ENCODE data around the gene ZFYVE16.
"Not testable (repeated sequence)": the region's sequence is repeated elsewhere in the genome, so short reads cannot be mapped to it uniquely, and the experiment has no call there.

The ZFYVE16 gene

GRCh38 chr5:80407735-80408483 lies at the start of gene ZFYVE16:
Gene ZFYVE16, plus strand, starts transcription at chr5:80408064. Its CDS starts 26,084 bp downstream, at chr5:80434148.
- DNase-seq: peak; percentile 98

GRCh38 chr5:80360914-80361444 lies 46.9 kb upstream of the ZFYVE16 start:
- DNase-seq: no peak

GRCh38 chr5:80364892-80365291 lies 43.0 kb upstream of the ZFYVE16 start:
- no peak for DNase-seq

GRCh38 chr5:80368661-80369480 lies 39.0 kb upstream of the ZFYVE16 start:
- no peak for DNase-seq

GRCh38 chr5:80369521-80369920 lies 38.3 kb upstream of the ZFYVE16 start:
- no peak for DNase-seq

- no peak for DNase-seq
Observed at GRCh38 chr5:80370390-80370789, 37.5 kb upstream of the ZFYVE16 start.

GRCh38 chr5:80372780-80373179 lies 35.1 kb upstream of the ZFYVE16 start:
- no peak for DNase-seq

- DNase-seq: no peak
Observed at GRCh38 chr5:80374188-80374587, 33.7 kb upstream of the ZFYVE16 start.

- DNase-seq: no peak
Observed at GRCh38 chr5:80376557-80376956, 31.3 kb upstream of the ZFYVE16 start.

- DNase-seq: no peak
Observed at GRCh38 chr5:80382488-80382887, 25.4 kb upstream of the ZFYVE16 start.

- no peak for DNase-seq
Observed at GRCh38 chr5:80387063-80387768, 20.6 kb upstream of the ZFYVE16 start.

- DNase-seq: no peak
Observed at GRCh38 chr5:80389580-80389979, 18.3 kb upstream of the ZFYVE16 start.

- DNase-seq: not testable (repeated sequence)
Observed at GRCh38 chr5:80390413-80390812, 17.5 kb upstream of the ZFYVE16 start.

GRCh38 chr5:80391267-80391666 lies 16.6 kb upstream of the ZFYVE16 start:
- not testable (repeated sequence) for DNase-seq

- peak; percentile 9 for DNase-seq
Observed at GRCh38 chr5:80399526-80400239, 8.2 kb upstream of the ZFYVE16 start.

GRCh38 chr5:80400368-80400767 lies 7.5 kb upstream of the ZFYVE16 start:
- not testable (repeated sequence) for DNase-seq

GRCh38 chr5:80403782-80404181 lies 4.1 kb upstream of the ZFYVE16 start:
- no peak for DNase-seq

GRCh38 chr5:80406980-80407734 lies 707 bp upstream of the ZFYVE16 start:
- no peak for DNase-seq

- DNase-seq: peak; percentile 56
Observed at GRCh38 chr5:80408484-80409366, 861 bp downstream of the ZFYVE16 start.

- no peak for DNase-seq
Observed at GRCh38 chr5:80409367-80409966, 1.6 kb downstream of the ZFYVE16 start.
